Activated CD4-positive, alpha-beta T cell treated with anti-CD3 and anti-CD28 coated beads, Interleukin-2, Interleukin-4, amounts not matched to agents 100 ng/mL and 50 ng/mL, durations not matched to agents 16 hours and 8 hours (primary cell): Measurements from ENCODE around the gene EDARADD.
A peak's percentile ranks its signal among the peaks of the same experiment; 100 is the strongest.
"Not testable (repeated sequence)": the region's sequence is repeated elsewhere in the genome, so short reads cannot be mapped to it uniquely, and the experiment has no call there.

Experiments used
- DNase-seq: peaks from one replicate; pipeline ENCODE4 v3.0.0-alpha.2; 2020; ENCODE audit warnings: low spot score

The EDARADD gene

DNA sequence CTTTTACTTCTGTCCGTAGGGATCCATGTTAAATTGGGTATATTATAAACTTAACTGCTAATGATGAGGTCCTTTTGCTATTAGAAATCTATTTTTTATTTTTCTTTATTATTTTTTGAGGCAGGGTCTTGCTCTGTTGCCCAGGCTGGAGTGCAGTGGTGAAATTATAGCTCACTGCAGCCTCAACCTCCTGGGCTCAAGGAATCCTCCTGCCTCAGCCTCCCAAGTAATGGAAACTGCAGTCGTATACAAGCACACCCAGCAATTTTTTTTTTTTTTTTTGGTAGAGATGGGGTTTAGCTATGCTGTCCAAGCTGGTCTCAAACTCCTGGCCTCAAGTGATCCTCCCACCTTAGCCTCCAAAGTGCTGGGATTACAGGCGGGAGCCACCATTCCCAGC is 95.1 kb downstream of the EDARADD start:
- DNase-seq, result not testable (repeated sequence)

DNA sequence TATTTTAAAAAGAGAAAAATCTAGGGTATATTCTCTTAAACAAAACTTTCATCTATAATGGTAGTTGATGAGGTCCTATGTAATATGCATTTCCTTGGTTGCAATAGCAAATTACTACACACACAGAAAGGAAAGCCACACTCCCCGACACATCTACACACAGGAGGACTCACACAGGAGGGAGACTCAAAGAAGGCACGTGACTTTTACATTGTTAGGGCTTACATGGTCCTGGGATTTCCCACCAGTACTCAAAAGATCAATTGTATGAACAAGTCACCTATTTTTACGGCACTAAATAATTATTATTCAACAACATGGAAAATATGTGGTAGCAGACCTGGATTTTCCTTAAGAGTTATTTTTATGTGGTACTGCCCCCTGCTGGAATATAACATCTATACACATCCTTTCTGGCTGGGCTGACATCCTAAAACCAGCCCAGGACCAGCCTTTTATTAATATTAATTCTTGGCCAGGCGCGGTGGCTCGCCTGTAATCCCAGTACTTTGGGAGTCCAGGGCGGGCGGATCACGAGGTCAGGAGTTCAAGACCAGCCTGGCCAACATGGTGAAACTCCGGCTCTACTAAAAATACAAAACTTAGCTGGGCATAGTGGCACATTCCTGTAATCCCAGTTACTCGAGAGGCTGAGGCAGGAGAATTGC is 95.8 kb downstream of the EDARADD start:
- peak; percentile 48 for DNase-seq

DNA sequence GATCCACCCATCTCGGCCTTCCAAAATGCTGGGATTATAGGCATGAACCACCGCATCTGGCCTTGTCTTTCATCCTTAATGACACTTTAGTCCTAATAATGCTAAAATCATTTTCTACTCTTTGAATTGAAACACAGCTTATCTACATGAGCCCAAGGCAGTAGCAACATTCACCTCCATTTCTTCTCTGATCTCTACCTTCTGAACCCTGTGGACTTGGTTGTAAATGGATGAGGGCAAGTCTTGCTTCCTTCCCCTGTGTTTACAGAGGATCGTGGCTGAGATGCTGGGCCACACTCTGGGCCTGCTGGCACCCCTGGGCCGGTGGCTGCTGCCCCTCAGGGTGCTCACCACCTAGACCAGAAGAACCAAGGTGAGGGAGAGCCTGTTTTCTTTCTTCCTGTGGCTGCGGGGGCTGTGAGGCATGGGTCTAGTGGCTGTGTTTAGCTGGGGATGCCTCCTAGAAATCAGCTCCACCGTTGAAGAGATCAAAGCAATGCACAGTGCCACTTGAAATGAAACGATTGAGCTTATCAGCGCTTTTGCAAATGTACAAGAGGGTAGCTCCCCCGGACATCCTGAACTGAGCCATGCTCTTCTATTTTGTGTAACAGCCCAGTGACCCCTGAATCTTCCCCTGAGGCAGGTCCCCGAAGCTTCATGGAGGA is 97.5 kb downstream of the EDARADD start:
- DNase-seq, result no peak

DNA sequence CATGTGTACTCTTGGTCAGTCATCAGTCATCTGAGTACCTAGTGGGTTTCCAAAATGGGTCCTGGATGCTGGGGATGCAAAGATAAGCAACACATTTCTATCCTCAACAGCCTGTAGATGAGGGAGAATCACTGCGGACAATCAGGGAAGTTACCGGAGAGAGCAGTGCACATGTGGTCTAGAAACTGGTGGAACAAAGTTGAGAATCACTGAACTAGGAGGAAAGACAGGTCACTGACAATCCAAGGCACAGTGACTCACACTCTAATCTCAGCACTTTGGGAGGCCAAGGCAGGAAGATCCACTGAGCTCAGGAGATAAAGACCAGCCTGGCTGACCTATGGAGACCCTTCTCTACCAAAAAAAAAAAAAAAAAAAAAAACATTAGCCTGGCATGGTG is 98.3 kb downstream of the EDARADD start:
- no peak for DNase-seq

DNA sequence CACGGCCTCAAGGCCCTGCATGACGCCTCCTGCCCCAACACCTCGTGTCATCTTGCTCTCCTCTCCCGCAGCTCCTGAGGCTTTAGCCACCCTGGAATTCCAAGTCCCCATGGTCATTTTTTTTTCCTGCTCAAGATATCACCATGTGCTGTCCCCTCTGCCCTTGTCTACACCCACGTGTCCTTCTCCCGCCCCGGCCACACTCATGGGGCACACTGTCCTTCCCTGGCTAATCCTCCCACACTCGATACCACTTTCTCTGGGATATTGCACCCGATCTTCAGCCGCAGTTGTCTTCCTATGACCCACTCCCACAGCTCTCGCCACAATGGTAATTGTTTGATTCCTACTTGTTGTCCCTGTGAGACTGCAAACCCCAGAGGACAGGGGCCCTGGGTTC is 100.0 kb downstream of the EDARADD start:
- DNase-seq, result no peak

DNA sequence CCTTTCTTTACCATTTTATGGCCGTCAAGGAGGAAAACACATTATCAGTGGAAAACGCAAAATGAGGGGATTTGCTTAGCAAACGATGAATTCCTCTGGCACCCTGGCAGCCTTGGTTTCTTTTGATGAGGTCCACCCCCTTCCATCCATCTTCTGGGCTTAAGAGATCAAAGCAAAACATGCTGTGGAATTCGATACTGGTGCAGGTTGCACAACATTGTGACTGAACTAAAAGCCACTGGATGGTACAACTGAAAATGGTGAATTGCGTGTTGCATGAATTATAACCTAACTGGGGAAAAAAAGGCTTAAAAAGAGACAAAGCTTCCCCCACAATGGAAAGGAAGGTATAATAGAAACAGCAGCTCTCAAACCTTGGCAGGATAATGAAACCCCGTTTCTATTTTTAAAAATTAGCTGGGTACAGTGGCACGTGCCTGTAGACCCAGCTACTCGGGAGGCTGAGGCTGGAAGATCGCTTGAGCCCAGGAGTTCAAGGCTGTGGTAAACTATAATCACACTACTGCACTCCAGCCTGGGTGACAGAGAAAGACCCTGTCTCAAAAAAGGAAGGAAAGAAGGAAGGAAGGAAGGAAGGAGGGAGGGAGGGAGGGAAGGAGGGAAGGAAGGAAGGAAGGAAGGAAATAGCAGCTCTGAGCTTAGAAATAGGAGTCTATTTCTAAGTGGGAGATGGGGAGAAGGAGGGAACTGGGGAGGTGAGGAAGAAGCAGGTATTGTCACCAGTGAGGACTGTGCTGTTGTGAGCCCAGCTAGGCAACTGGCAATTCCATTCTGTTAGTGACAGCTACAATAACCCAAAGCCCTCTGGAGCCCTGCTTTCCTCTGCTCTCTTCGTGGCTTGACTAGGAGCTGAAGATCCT is 100.7 kb downstream of the EDARADD start:
- no peak for DNase-seq

DNA sequence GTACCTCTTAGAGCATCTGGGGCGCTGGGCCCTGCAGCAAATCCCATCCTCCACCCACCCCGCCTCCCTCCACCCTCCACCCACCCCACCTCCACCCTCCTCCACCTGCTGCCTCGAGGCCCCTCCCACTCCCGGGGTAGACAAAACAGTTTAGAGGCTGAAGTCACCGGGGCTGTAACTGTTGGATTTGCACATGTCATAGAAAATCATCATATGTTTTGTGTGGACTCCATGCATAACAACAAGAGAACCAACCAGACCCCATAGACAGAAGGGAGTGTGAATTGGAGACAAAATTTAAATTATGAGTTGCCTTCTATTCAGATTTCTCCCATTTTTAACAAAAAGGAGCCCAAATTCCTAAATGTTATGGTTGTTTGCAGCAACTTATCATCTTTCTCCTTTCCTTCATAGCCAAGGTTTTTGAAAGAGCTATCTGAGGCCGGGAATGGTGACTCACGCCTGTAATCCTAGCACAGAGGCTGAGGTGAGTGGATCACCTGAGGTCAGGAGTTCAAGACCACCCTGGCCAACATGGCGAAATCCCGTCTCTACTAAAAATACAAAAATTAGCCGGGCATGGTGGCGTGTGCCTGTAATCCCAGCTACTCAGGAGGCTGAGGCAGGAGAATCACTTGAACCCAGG is 101.5 kb downstream of the EDARADD start:
- no peak for DNase-seq

DNA sequence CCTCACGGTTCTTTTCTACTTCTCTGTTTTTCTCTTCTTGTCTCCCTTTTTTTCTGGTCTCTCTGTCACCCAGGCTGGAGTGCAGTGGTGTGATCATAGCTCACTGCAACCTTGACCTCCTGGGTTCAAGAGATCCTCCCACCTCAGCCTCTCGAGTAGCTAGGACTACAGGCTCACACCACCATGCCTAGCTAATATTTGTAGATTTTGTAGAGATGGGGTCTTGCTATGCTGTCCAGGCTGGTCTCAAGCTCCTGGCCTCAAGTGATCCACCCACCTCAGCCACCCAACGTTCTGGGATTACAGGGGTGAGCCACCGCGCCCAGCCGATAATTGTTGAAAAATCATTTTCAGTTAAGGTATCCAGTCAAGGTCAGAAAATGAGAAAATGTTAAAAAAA is 103.8 kb downstream of the EDARADD start:
- no peak for DNase-seq

DNA sequence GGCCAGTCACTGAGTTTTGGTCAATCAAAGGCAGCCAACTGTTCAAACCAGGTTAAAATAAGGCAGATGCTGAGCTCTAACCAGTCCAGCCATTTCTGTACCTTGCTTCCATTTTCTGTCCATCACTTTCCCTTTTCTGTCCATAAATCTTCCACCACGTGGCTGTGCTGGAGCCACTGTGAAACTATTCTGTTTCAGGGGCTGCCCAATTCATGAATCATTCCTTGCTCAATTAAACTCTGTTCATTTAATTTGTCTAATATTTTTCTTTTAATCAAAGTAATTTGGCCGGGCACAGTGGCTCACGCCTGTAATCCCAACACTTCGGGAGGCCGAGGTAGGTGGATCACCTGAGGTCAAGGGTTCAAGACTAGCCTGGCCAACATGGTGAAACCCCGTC is 107.0 kb downstream of the EDARADD start:
- no peak for DNase-seq

DNA sequence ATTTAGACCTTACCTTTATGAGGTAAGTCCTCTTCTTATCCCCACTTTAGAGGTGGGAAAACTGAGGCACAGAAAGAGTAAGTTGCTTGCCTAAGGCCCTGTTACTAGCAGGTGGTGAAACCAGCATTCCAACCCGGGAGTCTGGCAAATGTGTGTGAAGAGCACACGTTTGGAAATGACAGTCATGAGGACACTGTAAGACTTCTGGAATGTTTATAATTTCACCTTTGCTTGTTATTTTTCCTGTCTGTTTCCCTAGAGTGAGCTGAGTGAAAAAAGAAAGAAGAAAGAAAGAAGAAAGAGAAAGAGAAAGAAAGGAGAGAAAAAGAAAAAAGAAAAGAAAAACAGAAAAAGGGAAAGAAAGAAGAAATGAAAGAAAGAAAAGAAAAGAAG is 108.5 kb downstream of the EDARADD start:
- DNase-seq, result no peak

DNA sequence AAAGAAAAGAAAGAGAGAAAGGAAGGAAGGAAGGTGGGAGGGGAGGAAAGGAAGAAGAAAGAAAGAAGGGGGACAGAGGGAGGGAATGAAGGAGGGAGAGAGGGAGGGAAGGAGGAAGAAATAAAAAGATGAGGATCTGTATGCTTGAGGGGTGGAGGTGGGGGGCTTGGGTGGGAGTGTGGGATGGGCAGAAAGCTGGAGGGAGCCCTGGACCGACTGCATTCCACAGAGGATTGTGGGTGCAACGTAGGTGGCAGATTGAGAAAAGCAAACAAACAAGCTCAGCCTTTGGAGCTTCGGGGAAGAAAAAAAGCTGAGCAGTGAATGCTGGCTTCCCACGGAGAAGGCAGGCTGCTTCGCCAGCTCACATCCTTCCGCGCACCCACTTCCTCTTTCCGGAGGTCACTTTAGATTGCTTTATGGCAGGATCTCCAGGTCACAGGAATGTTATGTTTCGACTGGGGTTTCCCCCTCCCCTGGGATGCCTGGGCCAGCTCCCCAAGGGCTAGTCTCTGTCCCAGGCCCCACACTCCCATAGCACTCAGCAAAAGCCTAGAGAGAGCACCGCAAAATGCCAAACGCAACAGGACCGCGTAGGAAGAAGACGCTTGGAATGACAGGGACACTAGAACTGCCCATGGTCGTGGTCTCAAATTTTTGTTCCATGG is 109.0 kb downstream of the EDARADD start:
- no peak for DNase-seq

DNA sequence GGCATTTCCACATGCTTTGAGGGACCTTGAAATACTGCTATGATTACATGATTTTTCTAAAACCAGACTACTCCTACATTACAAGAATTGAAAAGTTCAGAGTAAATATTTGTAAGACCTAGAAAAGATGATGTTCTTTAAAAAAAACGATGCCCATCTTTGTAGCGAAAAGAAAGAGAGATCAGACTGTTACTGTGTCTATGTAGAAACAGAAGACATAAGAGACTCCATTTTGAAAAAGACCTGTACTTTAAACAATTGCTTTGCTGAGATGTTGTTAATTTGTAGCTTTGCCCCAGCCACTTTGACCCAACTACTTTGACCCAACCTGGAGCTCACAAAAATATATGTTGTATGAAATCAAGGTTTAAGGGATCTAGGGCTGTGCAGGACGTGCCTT is 110.3 kb downstream of the EDARADD start:
- not testable (repeated sequence) for DNase-seq

DNA sequence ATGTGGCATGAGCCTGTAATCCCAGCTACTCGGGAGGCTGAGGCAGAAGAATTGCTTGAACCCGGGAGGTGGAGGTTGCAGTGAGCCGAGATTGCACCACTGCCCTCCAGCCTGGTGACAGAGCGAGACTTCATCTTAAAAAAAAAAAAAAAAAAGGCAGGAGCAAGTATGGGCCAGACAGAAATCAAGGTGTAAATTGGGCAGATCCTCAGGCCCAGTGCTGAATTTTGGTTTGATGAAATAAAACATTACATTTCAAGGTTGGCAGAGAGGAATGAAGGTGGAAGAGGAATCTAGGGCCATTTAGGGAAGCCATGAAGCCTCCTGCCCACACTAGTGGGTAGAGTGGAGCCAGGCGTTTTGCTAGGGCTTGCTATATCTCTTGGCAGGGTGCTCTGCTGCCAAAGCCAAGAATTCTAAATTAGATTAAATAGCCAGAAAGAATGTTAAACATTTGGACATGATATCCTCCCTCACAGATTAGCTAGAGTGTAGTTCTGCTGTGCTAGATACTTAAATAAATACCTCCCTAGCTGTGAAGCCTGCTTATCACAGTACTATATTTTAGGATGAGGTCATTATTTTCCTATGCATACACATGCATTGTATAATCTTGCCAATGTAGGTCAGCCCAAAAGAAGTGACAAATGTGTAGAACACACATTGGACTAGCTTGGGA is 113.1 kb downstream of the EDARADD start:
- no peak for DNase-seq

DNA sequence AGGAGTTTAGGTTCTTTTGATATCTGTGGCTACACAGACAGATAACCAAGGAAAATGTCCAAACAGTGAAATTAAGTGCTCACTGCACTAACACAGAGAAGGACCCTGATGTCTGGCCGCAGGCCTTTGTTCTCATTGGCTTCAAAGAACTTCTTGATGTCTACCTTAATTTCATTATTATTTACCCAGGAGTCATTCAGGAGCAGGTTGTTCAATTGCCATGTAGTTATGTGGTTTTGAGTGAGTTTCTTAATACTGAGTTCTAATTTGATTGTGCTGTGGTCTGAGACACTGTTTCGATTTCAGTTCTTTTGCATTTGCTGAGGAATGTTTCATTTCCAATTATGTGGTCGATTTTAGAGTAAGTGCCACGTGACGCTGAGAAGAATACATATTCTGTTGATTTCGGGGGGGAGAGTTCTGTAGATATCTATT is 114.5 kb downstream of the EDARADD start:
- DNase-seq, result peak; percentile 79

DNA sequence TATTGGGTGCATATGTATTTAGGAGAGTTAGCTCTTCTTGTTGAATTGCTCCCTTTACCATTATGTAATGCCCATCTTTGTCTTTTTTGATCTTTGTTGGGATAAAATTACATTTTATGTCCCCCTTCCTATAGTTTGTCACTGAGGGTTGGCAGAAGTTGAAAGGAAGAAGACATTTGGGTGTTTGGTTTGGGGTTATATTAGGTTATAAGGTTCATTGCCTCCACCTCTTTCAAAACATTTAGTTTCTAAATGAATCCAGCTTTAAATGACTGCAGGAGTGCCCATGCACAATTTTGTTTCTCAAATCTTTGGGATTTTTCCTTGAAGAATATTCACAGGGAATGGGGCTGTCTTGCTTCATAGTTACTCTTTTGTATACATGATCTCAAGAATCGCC is 115.1 kb downstream of the EDARADD start:
- no peak for DNase-seq

DNA sequence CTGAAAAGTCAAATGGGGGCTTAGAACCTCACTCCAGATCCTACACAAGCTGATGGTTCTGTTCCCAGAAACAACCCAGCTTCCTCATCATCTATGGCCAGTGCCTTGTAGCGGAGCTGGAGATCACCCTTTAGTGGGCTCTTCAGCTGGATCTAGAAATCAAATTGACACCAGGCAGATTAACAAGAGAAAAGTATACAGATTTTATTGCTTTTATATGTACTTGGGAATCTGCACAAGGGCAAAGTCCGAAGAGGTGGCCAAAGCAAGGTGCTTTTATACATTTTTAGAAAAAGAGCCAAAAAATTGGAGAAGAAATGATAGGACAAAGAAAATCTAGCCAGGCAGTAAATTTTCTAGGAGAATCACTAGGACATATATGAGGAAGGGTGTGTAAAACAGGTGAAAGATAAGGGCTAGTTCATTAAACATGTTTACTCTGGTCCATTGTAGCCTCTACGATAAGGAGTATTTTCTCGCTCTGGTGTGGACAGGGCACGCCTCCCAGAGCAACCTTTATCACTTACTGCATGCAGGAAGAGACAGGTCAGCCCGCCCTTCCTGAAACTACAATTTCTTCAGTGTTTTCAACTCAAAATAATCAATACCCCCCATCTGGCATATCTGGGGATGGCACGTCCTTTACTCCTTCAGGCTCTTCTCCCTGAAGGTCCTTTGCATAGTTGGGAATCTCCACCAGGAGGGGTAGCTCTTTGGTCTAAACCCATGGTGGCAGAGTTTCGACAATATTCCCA is 115.7 kb downstream of the EDARADD start:
- no peak for DNase-seq

DNA sequence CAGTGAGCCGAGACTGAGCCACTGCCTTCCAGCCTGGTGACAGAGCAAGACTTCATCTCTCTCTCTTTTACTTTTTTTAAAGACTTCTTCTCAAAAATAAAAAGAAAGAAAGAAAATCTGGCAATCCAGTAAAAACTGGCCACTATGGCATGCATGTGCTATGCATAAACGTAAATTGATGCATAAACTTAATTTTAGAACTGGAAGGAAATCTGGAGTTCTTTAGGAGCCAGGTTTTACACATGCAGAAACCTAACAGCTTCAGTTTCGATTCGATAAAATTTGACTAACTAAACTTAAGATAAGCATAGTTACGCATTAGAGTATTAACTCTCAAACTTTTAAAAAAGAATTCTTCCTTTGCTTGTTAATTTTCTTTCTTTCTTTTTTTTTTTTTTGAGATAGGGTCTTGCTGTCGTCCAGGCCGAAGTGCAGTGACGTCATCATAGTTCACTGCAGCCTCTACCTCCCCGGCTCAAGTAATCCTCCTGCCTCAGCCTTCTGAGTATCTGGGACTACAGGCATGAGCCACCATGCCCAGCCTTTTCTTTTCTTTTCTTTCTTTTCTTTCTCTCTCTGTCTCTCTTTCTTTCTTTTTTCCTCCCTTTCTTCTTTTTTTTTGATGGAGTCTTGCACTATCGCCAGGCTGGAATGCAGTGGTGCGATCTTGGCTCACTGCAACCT is 117.8 kb downstream of the EDARADD start:
- no peak for DNase-seq

DNA sequence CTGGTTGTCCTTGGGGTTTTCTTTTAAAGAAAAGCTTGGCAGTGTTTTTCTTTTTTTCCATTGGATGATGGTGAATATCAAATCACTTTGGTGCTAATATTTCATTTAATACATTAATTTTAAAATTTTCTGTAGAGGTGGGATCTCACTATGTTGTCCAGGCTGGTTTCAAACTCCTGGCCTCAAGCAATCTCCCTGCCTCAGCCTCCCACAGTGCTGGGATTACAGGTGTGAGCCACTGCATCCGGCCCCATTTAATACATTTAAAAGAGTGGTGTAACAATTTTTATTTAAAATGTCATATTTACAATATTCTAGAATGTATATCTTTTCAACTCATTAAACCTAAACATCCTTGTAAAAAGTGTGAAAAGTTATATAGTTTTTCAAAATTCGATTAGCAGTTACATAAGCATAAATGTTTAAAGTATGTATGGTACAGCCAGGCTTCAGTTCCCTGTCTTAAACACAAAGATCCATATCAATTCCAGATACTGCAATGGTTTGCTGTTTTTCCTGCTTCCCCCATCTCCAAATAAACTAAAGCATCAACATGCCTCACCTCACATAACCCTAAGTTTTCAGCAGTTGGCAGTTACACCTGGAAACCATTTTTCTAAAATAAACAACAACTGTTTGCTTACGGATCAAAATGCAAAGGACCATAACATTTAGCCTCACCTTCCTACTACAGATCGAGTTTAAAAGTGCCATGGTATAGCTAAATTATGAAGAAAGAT is 120.8 kb downstream of the EDARADD start:
- DNase-seq, result no peak

DNA sequence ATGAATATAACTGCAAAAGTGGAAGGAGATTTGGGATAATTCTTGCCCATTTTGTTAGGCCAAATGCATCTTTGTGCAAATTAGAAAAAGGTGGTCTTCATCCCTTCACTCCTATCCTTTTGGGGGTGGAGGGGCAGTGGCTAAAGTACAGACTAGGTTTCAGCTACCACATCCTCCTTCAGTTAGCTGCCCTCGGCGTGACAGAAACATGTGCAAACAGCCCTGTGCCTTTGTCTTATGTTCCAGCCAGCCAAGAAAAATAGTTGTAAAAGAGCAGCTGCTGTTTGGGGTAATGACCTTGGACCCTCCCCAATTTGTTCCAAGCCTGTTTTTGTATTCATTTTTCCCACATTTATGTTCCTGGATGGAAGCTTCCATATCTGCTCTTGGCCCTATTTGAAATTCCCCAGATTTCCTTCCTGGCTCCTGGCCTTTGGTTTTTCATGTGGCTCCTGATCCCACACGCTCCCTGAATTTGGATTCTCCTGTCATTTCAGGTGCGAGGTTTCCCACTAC is 121.4 kb downstream of the EDARADD start:
- DNase-seq, result no peak
